Measurements from ENCODE around the gene SPACA7.

- TF ChIP-seq CTCF (conservative IDR thresholded peaks at IDR 0.05; ENCODE audit: low read depth, low read length) (no peak), EZH2phosphoT487 (IDR thresholded peaks at IDR 0.05; ENCODE audit: borderline replicate concordance, low read length) (no peak), EZH2 (IDR thresholded peaks at IDR 0.05; ENCODE audit: low read length, unreplicated experiment) (no peak)
These were observed 90.2 kb downstream of the SPACA7 start for GRCh38 chr13:112466132-112467058.
